CD4-positive, alpha-beta T cell treated with Interleukin-12 subunit alpha and Interleukin-12 subunit beta, for 1 hour (primary cell): ENCODE measurements around the gene HS2ST1.

ENCODE experiments used
- DNase-seq: peaks from one replicate; pipeline ENCODE4 v3.0.0-alpha.2; 2020

The HS2ST1 gene

GRCh38 chr1:87117761-87118368 is 203.4 kb downstream of the HS2ST1 start:
- no peak for DNase-seq

DNA sequence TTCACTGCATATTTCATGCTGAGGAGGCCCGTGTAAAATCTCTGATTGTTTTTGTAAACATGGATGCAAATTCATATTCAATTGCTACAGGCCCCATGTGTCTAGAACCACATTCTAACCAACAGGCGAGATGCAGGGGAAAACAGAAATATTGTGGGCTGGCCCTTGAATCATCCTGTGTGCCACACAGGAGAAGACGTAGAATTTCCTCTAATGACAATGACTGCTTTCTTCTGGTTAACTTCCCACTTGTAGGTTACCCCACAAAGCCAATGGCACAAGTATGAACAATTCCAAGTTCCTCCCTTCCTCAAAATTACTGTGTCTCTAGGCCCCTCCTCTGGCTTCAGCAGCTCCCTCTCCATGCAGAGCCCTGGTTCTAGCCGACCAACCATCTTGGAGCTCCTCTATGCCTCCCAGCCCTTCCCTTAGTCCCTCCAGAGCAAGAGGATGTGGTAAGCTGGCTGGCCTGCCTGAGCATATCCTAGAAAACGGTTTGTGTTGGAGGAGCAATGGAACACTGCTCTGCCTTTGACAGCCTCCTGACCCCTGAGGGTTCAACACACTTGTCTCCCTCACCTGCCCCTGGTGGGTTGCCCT is 205.2 kb downstream of the HS2ST1 start:
- DNase-seq = no peak

GRCh38 chr1:87120779-87121178 is 206.3 kb downstream of the HS2ST1 start:
- no peak for DNase-seq

DNA sequence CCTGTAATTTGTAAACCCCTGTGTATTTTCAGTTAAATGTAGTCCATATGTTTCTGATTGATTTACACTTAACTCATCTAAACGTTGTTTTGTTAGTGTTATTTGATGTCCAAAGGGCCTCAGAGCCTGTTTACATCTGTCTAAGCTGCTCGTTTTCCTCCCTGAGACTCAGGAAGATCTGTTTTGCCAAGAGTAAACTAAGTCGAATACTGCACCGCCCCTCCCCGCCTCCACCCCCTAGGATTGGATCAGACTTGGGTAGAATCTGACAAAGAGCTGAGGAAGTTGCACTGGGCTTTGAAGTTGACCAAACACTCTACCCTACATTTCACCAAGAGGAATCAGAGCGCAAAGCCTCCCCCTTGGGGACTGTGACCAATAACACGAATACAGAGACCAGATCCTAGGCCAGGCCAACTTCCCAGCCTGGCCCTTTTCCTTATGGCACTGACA is 207.3 kb downstream of the HS2ST1 start:
- DNase-seq = no peak

- DNase-seq = no peak
Observed at GRCh38 chr1:87122243-87122642, 207.8 kb downstream of the HS2ST1 start.

GRCh38 chr1:87123610-87124009 is 209.2 kb downstream of the HS2ST1 start:
- no peak for DNase-seq

- DNase-seq = no peak
Observed at GRCh38 chr1:87126886-87127505, 212.6 kb downstream of the HS2ST1 start.

DNA sequence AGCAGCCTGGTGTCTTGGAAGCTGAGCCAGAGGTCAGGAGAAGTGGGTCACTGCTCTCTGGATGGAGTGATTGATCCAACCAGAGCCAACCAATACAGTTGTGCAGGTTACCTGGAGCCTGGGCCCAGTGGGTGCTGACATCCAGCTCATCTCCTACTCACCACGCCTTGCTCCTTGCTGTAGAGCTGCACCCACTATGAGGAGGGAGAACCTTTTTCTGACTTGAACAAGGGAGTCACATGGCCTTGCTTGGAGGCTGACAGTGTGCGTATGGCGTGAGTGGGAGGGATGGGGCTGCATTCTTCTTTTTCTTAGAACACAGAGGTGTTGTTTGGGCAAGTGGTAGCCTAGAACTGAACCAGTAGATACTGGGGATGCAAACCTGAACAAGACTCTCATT is 213.1 kb downstream of the HS2ST1 start:
- no peak for DNase-seq

DNA sequence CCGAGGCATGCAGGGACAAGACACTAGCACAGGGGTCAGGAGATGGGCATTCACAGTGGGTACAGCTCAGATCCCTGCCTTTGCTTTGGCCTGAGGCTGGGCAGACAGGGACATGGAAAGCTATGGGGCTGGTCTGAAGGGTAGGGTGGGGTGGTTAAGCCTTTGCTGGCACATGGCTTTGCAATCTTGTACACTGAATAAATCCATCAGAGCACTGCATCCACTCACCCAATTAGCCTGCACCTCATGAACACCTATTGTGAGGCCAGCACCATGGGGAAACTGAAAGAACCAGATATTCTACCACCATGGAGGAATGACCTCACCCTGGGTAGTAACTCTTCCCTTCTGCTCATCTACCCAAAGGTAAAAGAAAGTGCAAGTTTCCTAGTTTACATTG is 214.6 kb downstream of the HS2ST1 start:
- DNase-seq = no peak

DNA sequence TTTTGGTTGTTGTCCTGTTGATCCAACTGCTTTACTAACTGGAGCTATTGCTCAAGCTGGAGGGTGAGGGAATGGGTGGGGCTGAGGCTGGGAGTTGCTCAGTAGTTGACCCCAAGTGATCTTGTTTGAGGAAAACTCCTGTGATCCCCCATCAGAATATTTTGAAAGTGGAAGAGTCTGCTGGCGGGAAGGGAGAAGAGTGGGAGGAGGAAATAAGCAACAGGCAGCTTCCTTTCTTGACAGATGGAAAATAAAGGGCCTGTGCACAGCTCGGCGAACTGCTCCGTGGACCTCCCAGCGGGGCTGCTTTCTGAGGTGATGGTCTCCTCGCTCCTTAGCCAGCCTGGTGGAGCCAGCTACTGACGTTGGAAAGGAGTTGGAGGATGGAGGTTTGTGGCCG is 215.2 kb downstream of the HS2ST1 start:
- DNase-seq = no peak

DNA sequence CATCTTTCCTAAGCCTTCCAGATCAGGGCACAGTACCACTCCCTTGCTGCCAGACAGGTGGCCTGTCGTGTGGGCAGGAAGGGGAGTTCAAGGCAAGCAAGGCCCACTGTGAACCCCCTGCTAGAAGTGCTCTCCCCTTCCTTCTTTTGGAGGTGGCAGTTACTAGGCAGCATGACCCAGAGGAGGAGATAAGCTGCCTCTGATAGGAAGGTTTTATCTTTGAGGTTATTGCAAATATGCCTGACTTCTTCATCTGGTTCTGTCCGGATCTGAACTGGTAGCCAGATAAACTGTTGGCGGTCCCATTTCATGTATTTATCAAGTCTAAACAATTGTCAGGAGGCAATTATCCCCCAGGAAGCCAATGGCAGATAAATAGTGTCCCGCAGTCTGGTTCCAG is 216.0 kb downstream of the HS2ST1 start:
- no peak for DNase-seq

DNA sequence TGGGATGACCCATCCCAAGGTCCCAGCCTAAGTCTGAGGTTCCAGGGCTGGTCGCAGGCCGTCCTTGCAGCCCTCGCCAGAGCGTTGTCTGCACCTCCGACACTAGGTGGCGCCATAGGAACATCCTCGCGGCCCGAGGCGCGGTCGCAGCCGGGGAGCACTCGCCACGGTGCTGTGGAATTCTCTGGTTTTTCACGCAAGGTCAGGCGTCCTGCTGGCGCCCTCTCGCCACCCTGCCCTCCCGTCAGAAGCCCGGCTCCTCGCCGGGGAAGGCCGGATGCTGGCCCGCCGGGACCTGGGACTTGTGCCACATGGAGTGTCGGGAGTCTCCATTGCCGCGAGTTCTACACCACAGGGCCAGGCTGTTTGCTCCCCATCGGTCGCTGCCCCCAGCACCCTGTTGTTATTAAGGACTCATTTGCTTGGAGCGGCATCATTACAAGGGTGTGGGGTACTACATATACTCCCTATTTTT is 217.4 kb downstream of the HS2ST1 start:
- peak; percentile 71 for DNase-seq

- DNase-seq = no peak
Observed at GRCh38 chr1:87132284-87132870, 217.9 kb downstream of the HS2ST1 start.

- no peak for DNase-seq
Observed at GRCh38 chr1:87134061-87134460, 219.6 kb downstream of the HS2ST1 start.

- DNase-seq = no peak
Observed at GRCh38 chr1:87134625-87135328, 220.3 kb downstream of the HS2ST1 start.

GRCh38 chr1:87135329-87135712 is 220.9 kb downstream of the HS2ST1 start:
- no peak for DNase-seq

GRCh38 chr1:87136607-87137341 is 222.3 kb downstream of the HS2ST1 start:
- DNase-seq = no peak

DNA sequence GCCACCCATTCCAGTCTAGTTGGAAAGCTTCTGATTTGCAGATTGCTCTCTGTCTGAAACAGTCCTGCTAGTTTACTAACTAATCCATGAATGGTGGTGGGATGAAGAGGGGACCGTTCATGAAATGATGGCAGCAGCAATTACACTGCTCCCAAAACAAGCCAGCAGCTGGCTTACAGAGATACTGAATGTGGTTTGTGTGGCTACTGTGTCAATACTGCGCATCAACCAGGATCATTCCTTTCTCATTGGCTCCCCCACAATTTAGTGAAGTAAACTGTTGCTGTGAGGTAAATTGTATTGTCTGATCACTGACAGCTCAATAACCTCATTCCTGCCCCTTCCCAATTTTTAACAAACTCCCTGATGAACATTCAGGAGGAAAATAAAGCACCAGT is 222.9 kb downstream of the HS2ST1 start:
- no peak for DNase-seq

DNA sequence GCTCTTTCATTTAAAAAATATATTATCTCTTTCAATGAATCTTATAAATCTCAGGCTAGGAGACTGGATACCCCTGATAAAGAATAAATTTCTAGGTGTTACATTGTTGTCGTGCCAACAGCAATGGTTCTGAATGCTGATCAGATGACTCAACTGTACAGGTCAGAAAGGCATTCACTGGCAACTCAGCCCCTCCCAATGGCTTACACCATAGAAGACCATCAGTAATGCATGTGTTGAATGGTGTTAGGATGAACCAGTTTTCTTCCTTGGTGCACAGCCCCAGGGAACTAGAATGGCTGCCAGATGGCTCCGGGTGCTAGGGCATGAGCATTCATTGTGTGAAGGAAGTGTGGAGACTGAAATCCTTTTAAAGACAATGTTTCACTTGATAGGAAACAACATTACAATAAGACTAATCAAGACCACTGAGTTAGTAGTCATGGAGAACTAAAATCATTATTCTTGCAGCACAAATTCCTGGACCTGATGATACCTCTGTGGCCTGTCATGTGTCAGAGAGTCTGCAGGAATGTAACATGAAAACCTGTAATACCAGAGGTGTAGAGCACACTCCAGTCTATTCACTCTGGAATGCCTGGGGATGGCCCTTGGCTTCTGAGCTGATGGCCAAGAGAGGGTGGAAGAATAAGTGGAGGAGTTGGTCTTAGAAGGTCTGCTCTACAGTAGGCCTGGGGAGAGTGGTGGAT is 226.6 kb downstream of the HS2ST1 start:
- no peak for DNase-seq

DNA sequence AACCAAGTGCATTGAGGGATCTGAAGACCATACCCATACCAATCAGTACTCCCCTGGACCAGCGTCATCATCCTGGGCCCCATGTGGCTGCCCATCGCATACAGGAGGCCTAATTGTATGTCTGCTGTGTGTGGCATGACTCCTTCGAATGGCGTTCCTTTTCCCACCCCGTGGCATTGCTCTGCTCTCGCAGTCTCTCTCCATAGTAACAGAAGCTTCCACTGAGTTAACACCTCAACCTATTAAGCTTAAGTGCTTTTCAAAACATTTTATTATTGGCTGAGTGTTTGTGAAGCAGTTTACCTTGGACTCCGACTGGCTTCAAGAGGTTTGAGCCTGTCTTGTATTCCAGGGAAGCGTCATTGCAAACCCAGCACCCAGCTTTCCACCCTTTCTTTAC is 227.1 kb downstream of the HS2ST1 start:
- DNase-seq = no peak

GRCh38 chr1:87143413-87144135 is 229.1 kb downstream of the HS2ST1 start:
- DNase-seq = no peak
